IPS-18c (cell line): ENCODE results near the gene SEC23IP.
"Not testable (repeated sequence)": the region's sequence is repeated elsewhere in the genome, so short reads cannot be mapped to it uniquely, and the experiment has no call there.

ENCODE experiments used
- H3K4me3 ChIP-seq: 2 replicates; pipeline ENCODE4 v1.7.0; 2013; ENCODE audit warnings: low read depth, mild to moderate bottlenecking, low read length, moderate library complexity; ENCODE audit not compliant: insufficient read depth
- H3K9me3 ChIP-seq: one replicate; pipeline ENCODE4 v1.6.1; 2013; ENCODE audit warnings: mild to moderate bottlenecking, low read length, moderate library complexity; ENCODE audit not compliant: control insufficient read depth, insufficient read depth

Gene SEC23IP

DNA sequence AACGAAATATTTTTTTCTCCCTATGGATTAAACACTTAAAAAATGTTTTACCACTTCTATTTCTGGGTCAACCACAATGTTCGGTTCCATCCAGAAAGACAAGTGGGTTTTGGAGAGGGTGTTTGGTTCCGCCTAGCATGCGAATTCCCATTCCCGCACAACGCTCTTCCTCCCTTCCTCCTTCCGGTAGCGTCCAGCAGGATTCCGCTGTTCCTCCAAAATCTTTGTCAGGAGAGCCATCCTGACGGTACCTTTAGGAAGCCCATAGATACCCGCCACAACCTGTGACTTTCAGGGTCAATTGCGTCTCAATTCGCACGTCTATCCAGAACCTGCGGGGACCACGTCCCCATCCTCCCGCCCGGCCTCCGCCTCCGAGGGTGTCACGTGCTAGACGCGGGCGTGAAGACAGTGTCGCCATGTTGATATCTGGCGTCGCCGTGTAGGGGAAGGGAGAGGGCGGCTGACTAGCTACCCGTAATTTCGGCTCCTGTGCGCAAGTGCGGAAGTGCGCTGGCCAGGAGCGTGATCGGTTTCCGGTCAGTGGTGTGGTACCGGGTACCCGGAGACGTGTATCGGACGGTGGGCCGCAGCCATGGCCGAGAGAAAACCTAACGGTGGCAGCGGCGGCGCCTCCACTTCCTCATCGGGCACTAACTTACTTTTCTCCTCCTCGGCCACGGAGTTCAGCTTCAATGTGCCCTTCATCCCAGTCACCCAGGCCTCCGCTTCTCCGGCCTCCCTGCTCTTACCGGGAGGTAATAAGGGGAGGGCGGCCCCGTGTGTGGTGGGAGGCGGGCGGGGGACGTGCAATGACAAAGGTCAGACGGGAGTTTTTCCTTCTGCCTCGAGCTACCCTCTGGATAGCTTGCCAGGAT lies at the start of gene SEC23IP:
Gene SEC23IP (plus strand): TSS at position 543 of the 878 bp plus-strand sequence. CDS start 53 bp downstream, at position 596.
- peak within 1 kb of the TSS; percentile 93 for H3K4me3 ChIP-seq

DNA sequence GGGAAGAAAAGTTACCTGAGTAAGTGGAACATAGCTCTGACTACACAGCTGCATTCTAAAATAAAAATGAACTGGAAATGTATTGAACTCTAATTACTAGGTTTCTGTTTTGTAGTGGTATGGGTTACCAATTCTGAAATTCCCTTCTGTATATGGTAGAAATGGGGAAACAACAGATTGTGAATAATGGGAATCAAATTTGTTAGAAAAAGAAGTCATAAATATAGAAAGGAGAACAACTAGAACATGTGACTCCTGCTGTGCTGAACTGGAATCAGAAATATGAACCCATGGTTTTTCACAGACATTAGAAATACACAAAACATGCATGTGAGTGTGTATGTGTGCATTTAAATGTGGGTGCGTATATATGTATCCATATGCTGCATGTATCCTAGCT lies 46.9 kb upstream of the SEC23IP start:
- no peak overlapping the region for H3K4me3 ChIP-seq
- no peaks in the 10 kb centered on the region for H3K9me3 ChIP-seq

More for the DNA sequence above, at the start of gene SEC23IP:
- H3K9me3 ChIP-seq = peaks cover 3% of the 10 kb centered on the region

DNA sequence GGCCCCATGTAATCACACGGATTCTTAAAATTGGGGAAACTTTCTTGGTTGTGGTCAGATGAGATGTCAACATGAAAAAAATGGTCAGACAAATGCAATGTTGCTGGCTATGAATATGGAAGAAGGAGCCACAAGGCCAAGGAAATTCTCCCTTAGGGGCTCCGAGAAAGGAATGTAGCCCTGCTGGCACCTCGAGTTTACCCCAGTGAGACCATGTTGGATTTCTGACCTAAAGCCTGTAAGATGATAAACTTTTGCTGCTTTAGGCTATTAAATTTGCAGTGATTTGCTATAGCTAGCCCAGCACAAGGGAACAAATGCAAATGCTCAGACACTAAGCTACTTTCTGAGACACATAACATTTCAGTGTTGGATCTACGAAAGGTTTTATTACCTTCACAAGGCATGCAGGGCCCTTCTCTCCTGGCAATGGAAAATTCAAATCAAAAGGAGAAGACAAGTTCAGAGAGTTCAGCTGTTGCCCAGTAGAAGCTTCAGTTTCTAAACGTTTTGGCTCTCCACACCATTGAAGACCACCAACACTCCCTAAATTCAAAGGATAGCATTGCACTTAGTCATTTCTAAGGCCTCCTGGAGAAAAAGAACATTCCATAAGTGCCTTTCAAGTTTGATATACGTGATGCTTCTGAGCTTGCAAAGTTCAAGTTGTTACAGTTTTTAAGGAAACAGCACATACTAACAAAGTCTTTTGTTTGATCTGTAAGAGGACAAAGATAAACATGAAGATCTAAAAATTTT lies 43.3 kb upstream of the SEC23IP start:
- no peak overlapping the region for H3K4me3 ChIP-seq
- no peaks in the 10 kb centered on the region for H3K9me3 ChIP-seq

DNA sequence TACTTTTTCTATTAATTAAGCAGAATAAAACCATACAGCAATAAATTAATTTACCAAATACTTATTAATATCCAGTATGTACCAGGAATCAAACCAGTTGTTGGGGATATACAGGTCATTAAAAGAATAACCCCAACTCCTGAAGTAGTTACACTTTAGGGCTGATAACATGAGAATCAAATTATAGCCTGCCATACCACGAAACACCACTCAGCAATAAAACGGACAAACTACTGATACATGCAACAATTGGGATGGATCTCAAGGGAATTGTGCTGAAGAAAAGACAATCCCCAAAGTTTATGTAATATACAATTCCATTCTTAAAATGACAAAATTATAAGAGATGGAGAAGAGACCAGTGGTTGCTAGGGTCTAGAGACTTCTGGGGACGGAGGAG lies 42.6 kb upstream of the SEC23IP start:
- no peaks in the 10 kb centered on the region for H3K9me3 ChIP-seq
- H3K4me3 ChIP-seq = no peak overlapping the region

DNA sequence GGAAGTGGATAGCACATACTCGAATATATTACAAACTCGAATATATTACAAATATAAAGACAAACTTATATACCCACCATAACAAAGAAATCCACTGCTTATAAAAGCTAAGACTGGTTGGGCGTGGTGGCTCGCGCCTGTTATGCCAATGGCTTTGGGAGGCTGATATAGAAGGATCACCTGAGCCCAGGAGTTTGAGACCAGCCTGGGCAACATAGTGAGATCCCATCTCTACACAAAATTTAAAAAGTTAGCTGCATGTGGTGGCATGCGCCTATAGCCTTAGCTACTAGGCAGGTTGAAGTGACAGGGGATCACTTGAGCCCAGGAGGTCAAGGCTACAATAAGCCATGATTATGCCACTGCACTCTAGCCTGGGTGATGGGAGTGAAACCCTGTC lies 40.3 kb upstream of the SEC23IP start:
- no peak overlapping the region for H3K4me3 ChIP-seq
- H3K9me3 ChIP-seq = no peaks in the 10 kb centered on the region

DNA sequence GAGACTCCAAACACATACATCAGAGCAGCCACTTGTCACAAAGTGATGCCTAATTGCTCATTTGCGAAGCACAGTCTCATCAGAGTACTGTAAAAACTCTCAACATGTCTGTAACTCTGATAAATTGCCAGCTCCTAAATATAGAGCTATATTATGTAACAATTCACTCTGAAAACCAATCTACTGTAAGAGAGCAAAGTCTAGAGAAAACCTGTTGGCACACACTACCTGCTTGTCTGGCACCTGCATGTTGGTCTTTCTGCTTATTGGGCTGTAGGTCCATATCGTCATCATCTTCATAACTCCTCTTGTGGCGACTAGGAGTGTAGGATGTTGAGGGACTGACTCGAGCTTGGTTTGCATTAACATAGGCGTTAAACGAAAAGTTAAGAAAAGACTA lies 39.7 kb upstream of the SEC23IP start:
- Histone ChIP-seq H3K4me3 (no peak overlapping the region), H3K9me3 (no peaks in the 10 kb centered on the region)

DNA sequence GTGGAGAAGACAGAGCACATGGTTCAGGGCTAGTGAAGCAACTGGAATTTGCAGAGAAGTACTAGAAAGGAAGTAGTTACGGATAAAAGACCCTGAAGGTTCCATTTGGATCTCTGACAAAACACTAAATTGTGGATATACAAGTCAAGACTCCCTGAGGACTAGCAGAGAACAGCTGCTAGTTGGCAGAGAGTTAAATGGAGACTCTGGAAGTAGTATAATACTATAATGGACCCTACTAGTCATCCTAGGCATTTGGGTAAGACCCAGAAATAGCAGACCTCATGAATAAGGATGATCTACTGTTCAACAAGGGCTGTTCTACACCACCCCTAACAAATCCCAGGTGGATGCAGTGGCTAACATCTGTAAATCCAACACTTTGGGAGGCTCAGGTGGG lies 39.0 kb upstream of the SEC23IP start:
- no peaks in the 10 kb centered on the region for H3K9me3 ChIP-seq
- no peak overlapping the region for H3K4me3 ChIP-seq

DNA sequence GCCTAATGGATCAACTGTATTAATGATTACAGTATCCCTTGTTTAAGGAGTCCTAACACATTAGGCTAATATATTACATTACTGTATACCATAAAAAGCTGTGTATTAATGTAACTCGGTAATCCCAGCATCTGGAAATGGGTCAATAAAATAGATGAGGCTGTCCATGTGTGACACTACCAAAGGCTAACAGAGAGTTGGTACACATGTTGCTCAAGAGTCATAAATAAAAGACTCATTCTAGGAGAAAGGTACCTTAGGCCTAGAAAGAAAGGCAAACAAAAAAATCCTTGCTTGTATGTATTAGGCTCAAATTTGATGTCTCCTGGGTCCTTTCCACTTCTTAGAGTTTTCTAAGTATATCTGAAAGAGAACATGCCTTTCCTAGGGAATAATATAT lies 34.5 kb upstream of the SEC23IP start:
- Histone ChIP-seq H3K4me3 (no peak overlapping the region), H3K9me3 (no peaks in the 10 kb centered on the region)

DNA sequence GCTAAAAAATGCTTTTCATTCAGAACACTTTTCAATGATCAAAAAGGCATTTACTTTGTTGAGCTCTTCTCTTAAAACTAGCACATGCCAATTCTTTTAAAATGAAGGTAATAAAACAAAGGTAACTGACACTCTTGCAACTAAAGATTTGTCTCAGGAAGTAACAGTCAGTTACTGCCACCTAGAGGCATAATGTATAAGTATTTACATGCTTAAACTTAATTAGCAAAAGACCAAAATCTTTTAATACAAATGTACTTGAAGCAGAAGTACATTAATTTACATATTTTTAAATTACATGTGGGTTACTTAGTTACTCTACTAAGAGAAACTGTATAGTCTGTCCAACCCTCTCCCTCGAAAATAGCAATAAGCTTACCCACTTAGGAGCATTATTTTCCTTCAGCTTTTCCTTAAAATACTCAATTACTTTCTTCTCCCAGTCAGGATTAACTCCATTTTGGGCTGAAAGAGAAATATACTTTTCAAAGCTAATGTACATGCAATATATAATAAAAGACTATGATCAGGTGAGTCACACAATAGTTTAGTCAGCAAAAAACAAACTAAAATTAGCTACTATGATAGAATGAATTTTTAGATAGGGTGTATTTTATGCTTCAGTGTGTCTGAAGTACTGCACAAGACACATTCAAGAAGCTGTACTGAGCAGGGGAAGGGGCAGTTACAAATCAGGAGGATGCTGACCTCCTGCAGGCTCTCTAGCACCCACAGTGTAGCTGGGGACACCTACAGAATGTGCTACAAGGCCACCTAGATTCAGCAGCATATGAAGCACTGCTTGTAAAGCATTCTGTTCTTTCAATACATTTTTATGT lies 32.9 kb upstream of the SEC23IP start:
- no peak overlapping the region for H3K4me3 ChIP-seq

DNA sequence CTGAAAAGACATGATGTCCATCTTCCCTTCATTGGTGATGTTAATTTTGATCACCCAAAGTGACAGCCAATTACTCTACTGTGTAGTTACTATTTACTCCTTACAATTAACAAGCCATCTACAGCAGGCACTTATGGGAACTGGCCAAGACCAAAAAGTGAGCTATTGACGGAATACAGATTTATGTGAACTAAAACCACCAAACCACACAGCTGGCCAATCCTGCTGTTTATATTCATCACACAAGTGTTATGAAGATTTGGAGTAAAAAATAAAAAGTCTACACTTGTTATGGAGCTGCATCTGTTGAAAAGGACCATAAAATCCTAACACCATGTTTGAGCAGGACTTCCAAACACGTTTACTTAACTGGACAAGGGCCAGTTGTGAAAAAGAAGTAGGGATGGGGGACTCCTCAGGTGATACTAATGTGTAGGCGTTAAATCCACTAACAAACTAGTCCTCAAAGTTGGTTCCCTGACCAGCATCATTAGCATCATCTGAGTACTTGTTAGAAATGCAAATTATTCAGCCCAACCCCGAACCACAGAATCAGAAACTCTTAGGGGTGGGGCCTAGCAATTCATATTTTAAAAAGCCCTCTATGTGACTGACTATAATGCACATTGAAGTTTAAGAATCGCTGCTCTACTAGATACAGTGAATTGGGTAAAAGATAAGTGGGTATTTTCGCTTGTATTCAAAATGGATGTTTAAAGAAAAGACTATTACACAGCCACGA lies 31.5 kb upstream of the SEC23IP start:
- Histone ChIP-seq H3K4me3 (no peak overlapping the region), H3K9me3 (no peaks in the 10 kb centered on the region)

More for the DNA sequence above, 32.9 kb upstream of the SEC23IP start:
- no peaks in the 10 kb centered on the region for H3K9me3 ChIP-seq

DNA sequence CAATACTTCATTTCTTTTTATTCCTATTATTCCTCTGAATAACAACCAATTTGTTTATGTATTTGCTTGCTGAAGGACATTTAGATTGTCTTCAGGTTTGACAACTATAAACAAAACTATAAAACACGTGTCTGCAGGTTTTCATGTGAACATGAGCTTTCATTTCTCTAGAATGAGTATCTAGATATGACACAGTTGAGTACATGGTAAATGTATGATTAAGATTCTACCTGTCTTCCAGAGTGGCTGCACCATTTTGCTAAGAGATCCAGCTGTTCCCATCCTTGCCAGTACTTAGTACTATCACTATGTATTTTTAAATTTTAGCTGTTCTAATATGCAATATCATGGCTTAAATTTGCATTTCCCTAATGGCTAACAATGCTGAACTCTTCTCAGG lies 30.0 kb upstream of the SEC23IP start:
- Histone ChIP-seq H3K9me3 (no peaks in the 10 kb centered on the region), H3K4me3 (no peak overlapping the region)

DNA sequence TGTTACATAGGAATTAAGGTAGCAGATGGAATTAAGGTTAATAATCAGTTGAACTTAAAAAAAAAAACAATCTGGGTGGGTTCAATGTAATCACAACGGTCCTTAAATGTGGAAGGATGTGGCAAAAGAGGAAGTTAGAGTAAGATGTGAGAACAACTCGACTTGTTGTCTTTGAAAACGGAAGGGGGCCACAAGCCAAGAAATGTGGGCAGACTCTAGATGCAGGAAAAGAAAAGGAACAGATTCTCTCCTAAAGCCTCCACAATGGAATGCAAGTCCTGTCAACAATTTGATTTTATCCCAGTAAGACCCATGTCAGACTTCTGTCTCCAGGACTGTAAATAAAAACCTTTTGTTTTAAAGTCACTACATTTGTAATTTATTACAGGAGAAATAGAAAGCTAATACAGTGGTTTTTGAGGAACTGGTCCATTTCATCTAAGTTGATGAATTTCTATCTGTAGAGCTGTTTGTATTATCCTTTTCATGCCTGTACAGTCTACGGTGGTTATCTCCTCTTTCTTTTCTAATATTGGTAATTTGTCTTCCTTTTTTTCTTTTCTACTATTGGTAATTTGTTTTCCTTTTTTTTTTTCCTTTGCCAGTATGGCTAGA lies 28.5 kb upstream of the SEC23IP start:
- no peak overlapping the region for H3K4me3 ChIP-seq

DNA sequence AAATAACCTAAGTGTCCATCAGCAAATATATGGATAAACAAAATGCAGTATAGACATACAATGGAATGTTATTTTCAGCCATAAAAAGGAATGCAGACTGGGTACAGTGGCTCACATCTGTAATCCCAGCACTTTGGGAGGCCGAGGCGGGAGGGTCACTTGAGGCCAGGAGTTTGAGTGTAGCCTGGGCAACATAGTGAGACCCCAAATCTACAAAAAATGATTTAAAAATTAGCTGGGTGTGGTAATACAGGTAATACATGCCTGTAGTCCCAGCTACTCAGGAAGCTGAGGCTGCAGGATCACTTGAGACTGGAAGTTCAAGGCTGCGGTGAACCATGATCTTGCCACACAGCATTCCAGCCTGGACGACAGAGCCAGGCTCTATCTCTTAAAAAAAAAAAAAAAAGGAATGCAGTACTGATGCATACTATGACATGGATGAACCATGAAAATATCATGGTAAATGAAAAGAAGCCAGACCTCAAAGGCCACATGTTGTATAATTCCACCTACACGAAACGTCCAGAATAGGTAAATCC lies 26.8 kb upstream of the SEC23IP start:
- H3K4me3 ChIP-seq = no peak overlapping the region

More for the DNA sequence above, 28.5 kb upstream of the SEC23IP start:
- no peaks in the 10 kb centered on the region for H3K9me3 ChIP-seq

DNA sequence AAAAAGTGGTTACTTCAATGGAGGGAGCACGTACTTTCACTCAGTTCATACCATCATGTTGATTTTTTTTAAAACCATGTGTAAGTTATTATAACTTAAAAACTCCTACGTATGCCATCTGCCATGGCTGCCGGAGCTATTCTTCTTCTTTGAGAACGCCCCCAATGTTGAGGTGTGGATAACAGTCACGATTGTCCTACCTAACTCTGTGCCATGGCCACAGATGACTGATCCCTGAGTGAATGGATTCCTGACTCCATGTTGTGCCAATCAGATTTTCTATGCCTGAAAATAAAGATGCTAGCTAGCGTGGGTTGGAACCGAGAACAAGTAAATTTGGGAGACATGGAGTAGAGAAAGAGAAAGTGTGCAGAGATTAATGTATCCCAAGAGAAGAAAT lies 25.2 kb upstream of the SEC23IP start:
- Histone ChIP-seq H3K4me3 (no peak overlapping the region), H3K9me3 (no peaks in the 10 kb centered on the region)

More for the DNA sequence above, 26.8 kb upstream of the SEC23IP start:
- H3K9me3 ChIP-seq = no peaks in the 10 kb centered on the region

DNA sequence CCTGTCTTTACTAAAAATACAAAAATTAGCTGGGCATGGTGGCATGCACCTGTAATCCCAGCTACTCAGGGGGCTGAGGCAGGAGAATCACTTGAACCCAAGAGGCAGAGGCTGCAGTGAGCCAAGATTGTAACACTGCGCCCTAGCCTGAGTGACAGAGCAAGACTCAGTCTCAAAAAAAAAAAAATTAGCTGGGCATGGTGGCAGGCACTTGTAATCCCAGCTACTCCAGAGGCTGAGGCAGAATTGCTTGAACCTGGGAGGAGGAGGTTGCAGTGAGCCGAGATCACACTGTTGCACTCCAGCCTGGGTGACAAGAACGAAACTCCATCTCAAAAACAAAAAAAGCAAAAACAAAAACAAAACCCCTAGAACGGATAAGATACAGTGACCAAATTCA lies 23.1 kb upstream of the SEC23IP start:
- not testable (repeated sequence) for H3K9me3 ChIP-seq, H3K4me3 ChIP-seq

DNA sequence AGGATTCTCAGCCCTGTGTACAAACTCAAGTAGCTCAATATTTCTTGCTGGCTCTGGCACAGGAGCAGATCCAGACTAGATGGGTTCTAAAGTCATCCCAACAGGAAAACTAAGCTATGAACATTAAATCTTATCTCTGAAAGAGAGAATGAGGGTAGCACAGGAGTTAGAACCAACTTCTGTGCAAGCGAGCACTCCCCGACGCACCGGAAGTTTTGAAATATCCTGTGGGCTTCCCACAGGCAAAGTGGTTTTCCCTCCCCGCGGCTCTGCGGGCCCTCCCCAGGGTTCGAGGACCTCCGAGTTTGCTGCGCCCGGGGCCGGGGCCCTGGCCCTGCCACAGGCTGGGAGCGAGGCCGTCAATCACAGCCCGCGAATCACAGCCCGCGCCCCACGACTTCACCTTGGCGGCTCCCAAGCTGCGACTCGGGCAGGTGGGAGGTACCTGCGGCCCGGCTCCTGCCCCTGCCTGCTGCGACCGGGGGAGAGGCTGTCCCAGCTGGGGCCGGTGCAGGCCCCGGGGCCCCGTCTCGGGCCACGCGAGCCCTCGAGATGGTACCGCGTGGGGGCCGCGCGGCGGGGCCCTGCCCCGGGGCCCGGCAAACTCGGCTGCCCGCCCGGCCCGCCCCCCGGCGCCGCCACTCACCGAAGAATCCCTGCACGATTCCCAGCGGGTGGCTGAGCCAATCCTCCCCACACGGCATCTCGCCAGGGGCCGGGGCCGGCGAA lies 20.5 kb upstream of the SEC23IP start:
- H3K4me3 ChIP-seq = peak overlapping the region; percentile 81
- no peaks in the 10 kb centered on the region for H3K9me3 ChIP-seq
